Breast epithelium (tissue), 3 donors: ENCODE results near the gene FOSL1.

Experiments used
- CTCF ChIP-seq, 3 donors: fragments of 450-650 bp; IDR thresholded peaks; one replicate each; pipeline ENCODE4 v1.5.1; 2016 to 2017; ENCODE audit warnings: antibody characterized with exemption in 3 of 3, mild to moderate bottlenecking in 3 of 3, moderate library complexity in 3 of 3
- POLR2A ChIP-seq: fragments of 450-650 bp; IDR thresholded peaks from one replicate; pipeline ENCODE4 v1.6.1; 2016; ENCODE audit warnings: antibody characterized with exemption, mild to moderate bottlenecking, moderate library complexity

- TF ChIP-seq POLR2A: no peak
- no peak for TF ChIP-seq CTCF (IDR thresholded peaks at IDR 0.05)
Observed at GRCh38 chr11:65897020-65897471, 3.1 kb downstream of the FOSL1 start.
